Gastroesophageal sphincter (tissue), 3 donors: ENCODE results near the gene ADAMTS9.

Experiments used
- POLR2A ChIP-seq, 2 donors: fragments of 450-650 bp; IDR thresholded peaks; one replicate each; pipeline ENCODE4 v1.6.1; 2017; ENCODE audit warnings: antibody characterized with exemption in 2 of 2, mild to moderate bottlenecking in 2 of 2, moderate library complexity in 1 of 2
- POLR2AphosphoS5 ChIP-seq: sonication (generic); formaldehyde crosslinking; IDR thresholded peaks from one replicate; pipeline ENCODE4 v1.6.1; 2017; ENCODE audit warnings: antibody characterized with exemption
- TF ChIP-seq, protein P1 (sequence below), 4 experiments: fragments of 200-600 bp in 2 of 4; fragments of 450-650 bp in 2 of 4; sonication (generic) in 1 of 4; IDR thresholded peaks; one replicate each; pipeline ENCODE4 v1.5.1; 2017 to 2019; ENCODE audit warnings: antibody characterized with exemption in 4 of 4, mild to moderate bottlenecking in 2 of 4, moderate library complexity in 2 of 4

DNA sequence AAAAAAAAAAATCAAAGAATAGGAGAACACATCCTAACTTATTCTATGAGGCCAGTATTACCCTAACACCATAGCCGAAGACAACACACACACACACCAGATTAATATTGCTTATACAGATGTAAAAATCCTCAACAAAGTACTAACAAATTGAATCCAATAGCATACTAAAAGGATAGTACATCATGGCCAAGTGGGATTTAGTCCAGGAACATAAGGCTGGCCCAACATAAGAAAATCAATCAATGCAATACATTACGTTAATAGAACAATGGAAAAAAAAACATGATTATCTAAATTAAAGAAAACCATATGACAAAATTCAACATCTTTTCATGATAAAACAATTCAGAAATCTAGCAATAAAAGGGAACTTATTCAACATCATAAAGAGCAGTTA, 79.1 kb downstream of the ADAMTS9 start:
- TF ChIP-seq, protein P1, sequence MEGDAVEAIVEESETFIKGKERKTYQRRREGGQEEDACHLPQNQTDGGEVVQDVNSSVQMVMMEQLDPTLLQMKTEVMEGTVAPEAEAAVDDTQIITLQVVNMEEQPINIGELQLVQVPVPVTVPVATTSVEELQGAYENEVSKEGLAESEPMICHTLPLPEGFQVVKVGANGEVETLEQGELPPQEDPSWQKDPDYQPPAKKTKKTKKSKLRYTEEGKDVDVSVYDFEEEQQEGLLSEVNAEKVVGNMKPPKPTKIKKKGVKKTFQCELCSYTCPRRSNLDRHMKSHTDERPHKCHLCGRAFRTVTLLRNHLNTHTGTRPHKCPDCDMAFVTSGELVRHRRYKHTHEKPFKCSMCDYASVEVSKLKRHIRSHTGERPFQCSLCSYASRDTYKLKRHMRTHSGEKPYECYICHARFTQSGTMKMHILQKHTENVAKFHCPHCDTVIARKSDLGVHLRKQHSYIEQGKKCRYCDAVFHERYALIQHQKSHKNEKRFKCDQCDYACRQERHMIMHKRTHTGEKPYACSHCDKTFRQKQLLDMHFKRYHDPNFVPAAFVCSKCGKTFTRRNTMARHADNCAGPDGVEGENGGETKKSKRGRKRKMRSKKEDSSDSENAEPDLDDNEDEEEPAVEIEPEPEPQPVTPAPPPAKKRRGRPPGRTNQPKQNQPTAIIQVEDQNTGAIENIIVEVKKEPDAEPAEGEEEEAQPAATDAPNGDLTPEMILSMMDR (IDR thresholded peaks at IDR 0.05) = no peak
- TF ChIP-seq POLR2A (IDR thresholded peaks at IDR 0.05) (no peak), POLR2AphosphoS5 (no peak)
